ENCODE results near the gene OR51B2. TPM values are rescaled to one million over a fixed set of nuclear protein-coding genes. Genes with fewer than 3 reads are reported as not detected.

The OR51B2 gene
- total RNA-seq, 1 experiment from 2014 or later: not detected

- Histone ChIP-seq H4K5ac (ENCODE audit: insufficient read length, low read depth, low read length) (no peak overlapping the region), H2BK120ac (ENCODE audit: low read depth, low read length, poor library complexity, severe bottlenecking) (no peak overlapping the region), H2BK15ac (ENCODE audit: low read depth, low read length) (no peak overlapping the region), H4K91ac (ENCODE audit: insufficient read length, low read depth, low read length) (no peak overlapping the region), H3K14ac (ENCODE audit: insufficient read depth, low read length) (no peak overlapping the region), H3K4me1 (ENCODE audit: insufficient read depth, low read length) (no peaks in the 10 kb centered on the region), H2BK12ac (ENCODE audit: insufficient read length, low read depth, low read length) (no peak overlapping the region), H3K79me2 (ENCODE audit: insufficient read depth, low read length) (no peaks in the 10 kb centered on the region), H3K56ac (ENCODE audit: insufficient read length, low read depth, low read length) (no peak overlapping the region), H2AK5ac (ENCODE audit: insufficient read length, low read length) (no peak overlapping the region), H3K79me1 (ENCODE audit: insufficient read depth, low read depth, low read length, poor library complexity, severe bottlenecking) (no peaks in the 10 kb centered on the region), H3K23me2 (ENCODE audit: insufficient read length, low read depth, low read length, poor library complexity, severe bottlenecking) (no peaks in the 10 kb centered on the region), H3K23ac (ENCODE audit: insufficient read length, low read depth, low read length) (no peak overlapping the region), H3K27me3 (ENCODE audit: insufficient read depth, low read length) (no peaks in the 10 kb centered on the region), H3K18ac (ENCODE audit: insufficient read length, low read depth, low read length) (no peak overlapping the region), H3K4ac (ENCODE audit: low read depth, low read length) (no peak overlapping the region), H2AFZ (ENCODE audit: low read length) (no peak overlapping the region), H3K27ac (ENCODE audit: insufficient read length, low read depth, low read length) (no peak overlapping the region), H3K9me3 (ENCODE audit: control insufficient read depth, low read depth, low read length) (no peaks in the 10 kb centered on the region), H3K9ac (ENCODE audit: extremely low read depth, insufficient read length, low read length) (no peak overlapping the region), H4K20me1 (ENCODE audit: control insufficient read depth, insufficient read depth, insufficient read length) (no peaks in the 10 kb centered on the region), H3K4me2 (ENCODE audit: insufficient read depth, insufficient read length, low read length) (no peak overlapping the region), H2BK5ac (ENCODE audit: insufficient read length, low read length) (no peak overlapping the region), H4K8ac (replicated peaks; ENCODE audit: insufficient read length, low read depth, low read length) (no peak overlapping the region), H3T11ph (ENCODE audit: low read length) (no peak overlapping the region), H2BK20ac (ENCODE audit: low read depth, low read length, poor library complexity, severe bottlenecking) (no peak overlapping the region)
- no peaks in the 10 kb centered on the region; a peak in 1 of 7 replicates for H3K36me3 Mint-ChIP-seq (ENCODE audit: insufficient read depth in 1 of 3, low read depth in 3 of 3)
- no peak for DNase-seq
- no peak overlapping the region for H3K27ac Mint-ChIP-seq
- no peak for TF ChIP-seq CTCF (conservative IDR thresholded peaks at IDR 0.05)
- H3K27me3 Mint-ChIP-seq (ENCODE audit: low read depth): no peaks in the 10 kb centered on the region; the same call in 1 of the 2 replicates
- peaks cover 4 to 7% of the 10 kb centered on the region in 2 experiments for H3K4me1 Mint-ChIP-seq
- no peak overlapping the region for H3K4me3 Mint-ChIP-seq
- WGBS (ENCODE audit: extremely low coverage, insufficient read length, low lambda C conversion rate): no CpG with 5 or more reads among the region's 1 CpG
- no peaks in the 10 kb centered on the region for H3K9me3 Mint-ChIP-seq
These were observed 40.2 kb downstream of the OR51B2 start for GRCh38 chr11:5283882-5284281.
